NK-92 (cell line): ENCODE data around the gene IL17F.
"Not testable (repeated sequence)": the region's sequence is repeated elsewhere in the genome, so short reads cannot be mapped to it uniquely, and the experiment has no call there.

Experiments
- DNase-seq: peaks from one replicate; lab custom pipeline; 2025; ENCODE audit not compliant: unreplicated experiment; lab: John Stamatoyannopoulos, UW

Gene IL17F

DNA sequence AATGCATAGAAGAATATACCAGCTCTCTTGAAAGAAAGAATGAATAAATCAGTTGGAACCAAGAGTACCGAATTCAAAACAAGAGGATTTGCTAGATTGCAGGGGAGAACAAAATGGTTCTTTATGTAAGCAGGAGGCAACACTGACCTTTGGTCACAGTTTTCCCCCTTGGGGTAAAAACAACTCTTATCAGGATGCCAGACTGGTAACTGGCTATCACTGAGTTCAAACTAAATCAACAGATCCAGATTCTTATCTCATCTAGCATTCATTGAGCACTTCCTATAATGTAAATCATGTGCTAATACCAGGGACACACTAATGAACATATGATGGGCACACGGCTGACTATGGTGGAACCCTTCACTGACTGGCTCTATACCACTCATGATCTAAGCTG lies 4.8 kb upstream of the IL17F start:
- no peak for DNase-seq

DNA sequence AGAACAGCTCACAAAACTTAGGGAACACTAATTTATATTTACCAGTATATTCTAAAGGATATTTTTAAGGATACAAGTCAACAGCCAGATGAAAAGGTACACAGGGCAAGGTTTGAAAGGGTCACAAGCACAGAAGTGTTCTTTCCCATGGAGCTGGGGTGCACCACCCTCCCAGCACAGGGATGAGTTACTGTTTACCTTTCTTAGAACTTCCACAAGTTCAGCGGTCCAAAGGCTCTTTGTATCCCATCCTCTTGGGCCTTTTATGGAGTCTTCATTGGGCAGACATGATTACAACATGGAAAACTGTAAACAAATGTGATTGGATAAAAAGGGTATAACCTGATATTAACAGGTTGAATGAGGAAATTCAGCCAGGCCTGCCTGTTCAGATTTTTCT lies 1.1 kb upstream of the IL17F start:
- DNase-seq = no peak

DNA sequence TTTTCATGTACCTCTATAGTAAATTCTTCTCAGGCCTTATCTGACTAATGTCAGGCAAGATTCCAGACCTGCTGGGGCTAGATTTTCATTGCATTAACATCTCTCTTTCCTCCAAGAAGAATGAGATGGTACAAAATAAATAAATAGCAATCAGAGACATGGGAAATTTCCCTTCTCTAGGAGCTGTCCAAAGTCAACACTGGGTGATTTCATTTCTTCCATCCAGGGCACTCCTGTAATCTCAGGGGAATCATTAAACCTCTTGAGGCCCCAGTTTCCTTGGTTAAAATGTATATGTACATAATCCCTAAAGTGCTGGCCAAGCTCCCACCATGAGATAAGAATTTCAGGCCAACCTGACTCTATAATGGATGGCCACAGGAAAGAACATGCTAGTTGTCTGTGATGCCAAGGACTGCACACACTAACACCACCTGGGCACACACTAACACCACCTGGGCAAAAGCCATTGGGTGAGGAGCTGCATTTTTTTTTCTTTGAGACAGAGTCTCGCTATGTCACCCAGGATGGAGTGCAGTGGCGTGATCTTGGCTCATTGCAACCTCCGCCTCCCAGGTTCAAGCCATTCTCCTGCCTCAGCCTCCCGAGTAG lies 912 bp downstream of the IL17F start:
- no peak for DNase-seq

DNA sequence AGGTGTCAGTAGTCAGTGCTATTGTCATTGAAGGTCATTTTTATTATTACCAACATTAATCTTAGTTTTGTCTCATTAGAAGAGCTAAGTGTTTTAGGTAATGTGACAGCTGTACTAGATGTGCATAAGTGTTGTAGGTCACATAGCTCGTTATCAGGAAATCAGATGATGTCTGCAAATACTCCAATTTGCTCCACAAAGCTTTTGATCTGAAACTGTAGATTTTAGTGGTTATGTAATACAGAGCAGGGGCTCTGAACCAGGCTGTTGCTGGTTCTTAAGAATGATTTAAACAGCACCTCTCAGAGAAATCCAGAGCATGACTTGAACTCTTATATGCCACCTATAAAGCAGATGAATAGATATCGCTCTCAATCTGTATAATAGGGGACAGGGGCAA lies 2.5 kb downstream of the IL17F start:
- DNase-seq = no peak

DNA sequence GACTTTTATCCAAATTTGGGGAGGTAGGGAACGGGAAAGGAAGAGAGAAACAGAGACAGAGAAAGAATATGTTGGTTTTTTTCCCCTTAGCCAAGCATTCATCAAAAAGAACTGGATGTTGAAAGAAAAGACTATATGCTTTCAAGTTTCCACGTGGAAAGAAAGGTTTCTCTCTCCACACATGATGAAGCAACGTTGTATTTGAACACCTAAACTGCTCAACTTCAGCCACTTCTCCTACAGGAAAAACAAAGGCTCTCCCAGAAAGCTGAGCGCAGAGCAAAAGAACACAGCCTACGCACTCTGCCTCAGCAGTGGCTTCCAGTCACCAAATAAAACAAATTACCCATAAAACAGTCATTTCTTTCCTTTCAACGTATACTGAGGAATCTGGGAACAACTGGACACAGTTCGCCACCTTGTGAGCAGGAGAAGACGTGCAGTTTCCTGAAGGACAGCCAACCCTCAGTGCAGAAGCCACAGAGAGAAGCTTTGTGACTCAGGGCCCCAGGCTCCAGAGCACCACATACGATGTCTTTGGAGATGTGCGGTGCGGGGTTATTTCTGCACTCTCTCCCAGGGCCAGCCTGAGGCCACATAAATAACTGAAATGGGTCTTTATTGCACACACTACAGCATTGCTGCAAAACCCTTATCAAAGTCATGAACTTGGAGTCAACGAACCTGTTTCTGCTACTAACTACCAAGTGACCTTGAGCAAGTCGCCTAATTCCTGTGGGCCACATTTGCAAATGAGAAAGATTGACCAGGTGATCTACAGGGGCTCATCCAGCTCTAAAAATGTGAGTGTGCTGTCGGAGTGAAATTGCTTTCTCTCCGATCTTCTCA lies 10.1 kb downstream of the IL17F start:
- no peak for DNase-seq

DNA sequence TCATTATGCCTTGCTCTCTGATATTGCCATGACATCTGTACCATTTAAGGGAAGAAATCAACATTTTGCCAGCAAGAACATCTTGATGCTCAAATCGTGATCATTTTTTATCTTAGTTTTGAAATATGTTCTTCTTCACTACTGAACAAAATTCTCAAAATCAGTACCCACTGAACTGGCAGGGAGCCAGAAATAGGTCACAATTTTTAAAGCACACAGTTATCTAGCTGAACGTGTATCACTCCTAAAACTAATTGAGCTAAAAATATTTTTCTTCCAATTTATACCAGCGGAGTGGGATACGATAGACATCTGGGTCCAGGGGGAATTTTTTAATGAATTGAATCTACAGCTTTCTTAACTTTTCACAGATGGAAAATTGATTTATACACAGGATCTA lies 11.3 kb downstream of the IL17F start:
- DNase-seq = no peak

DNA sequence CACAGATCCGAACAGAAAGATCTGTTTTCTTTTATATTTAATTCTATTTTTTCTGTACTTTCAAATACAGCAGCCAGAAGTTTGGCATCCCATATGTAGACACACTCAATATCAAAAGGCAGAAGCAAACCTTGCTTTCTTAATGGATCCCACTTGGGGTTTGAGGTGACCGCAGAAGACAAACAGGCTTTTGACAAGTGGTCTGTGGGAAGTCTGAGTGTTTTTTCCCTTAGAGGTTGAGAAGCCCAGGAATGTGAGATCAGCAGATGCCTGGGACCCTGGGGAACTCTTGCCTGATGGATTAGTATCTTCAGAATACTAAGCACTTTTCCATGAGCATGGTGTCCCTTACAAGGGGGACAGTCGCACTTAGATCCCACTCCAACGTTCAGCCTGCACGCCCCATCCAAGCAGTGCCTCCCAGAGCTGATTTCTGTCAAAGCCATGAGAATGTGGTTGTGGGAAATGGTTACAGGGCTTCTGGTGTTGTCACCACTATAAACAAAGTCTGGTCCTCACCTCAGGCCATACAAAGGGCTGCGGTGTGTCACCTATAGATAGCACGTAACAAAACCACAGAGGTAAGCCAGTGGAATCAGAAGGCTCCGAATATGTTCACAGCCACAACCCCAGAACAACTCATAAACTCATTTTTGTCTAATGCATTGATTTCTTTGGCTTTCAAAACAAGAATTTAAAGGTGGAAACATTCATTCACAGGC lies 12.7 kb downstream of the IL17F start:
- DNase-seq = no peak

DNA sequence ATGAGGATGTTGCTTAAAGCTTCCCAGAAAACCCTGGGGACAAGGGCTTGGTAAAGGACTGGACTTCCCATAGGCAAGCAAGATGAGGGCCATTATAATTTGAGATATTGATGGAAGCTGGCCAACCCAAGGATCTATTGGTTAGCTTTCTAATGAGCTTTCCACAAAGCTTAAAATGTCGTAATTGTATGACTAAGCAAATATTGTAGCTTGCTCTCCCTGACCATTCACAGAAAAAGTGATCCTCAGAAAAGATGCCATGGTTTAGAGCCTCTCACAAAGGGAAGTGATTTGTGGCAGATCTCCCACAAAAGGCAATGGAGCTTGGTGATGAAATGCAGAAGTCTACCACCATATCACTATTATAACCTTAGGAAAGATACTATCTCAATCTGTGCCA lies 13.6 kb downstream of the IL17F start:
- DNase-seq = no peak

DNA sequence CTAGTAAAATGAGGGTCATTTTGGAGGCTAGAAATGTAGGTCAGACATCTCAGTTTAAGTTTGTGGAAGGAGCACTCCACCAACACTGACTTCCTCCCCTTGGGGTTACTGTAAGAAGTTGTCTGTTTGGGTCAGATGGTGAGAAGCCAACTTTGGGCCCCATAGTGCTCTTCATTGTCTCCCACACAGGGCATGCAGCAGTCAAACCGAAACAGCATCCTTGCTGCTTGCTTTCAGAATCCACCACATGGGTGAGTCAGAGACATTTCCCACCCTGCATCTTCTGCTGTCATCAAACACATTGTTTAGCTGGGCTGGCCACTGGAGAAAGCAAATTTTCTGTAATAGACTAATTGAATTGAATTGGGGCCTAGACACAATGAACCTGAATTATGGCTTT lies 16.8 kb downstream of the IL17F start:
- no peak for DNase-seq

DNA sequence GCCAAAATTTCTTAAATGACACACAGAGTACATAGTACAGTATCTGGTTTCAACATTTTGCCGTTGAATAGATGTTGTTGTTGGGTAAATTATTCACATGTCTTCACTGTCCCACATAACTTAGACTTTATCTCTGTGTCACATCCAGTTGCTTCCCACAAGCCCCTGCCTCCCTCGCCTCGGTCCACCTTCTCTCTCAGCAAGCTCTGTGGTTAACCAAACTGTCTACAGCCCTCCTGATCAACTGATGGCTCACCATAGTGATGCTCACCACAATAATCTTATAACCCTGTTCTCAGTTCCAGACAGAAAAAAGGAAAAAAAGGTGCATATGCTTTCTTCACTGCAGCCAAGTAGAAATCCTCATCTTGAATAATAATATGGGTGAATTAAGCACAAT lies 23.0 kb downstream of the IL17F start:
- no peak for DNase-seq

DNA sequence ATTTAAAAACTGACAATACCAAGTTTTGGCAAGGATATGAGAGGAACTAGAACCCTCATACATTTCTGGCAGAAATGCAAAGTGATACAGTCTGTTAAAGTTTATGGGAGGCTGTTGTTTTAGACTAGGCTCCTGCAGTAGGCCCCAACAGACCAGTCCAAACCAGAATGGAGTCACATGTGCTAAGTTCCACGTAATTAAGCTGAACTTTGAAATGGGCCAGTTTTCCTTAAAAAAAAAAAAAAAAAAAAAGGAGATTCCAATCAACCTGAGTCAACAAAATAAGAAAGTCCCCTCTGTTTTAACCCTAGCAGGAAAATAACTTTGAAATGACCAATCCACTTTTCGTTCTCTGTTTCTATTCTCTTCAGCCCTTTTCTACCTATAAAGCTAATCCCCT lies 26.5 kb downstream of the IL17F start:
- DNase-seq = no peak

DNA sequence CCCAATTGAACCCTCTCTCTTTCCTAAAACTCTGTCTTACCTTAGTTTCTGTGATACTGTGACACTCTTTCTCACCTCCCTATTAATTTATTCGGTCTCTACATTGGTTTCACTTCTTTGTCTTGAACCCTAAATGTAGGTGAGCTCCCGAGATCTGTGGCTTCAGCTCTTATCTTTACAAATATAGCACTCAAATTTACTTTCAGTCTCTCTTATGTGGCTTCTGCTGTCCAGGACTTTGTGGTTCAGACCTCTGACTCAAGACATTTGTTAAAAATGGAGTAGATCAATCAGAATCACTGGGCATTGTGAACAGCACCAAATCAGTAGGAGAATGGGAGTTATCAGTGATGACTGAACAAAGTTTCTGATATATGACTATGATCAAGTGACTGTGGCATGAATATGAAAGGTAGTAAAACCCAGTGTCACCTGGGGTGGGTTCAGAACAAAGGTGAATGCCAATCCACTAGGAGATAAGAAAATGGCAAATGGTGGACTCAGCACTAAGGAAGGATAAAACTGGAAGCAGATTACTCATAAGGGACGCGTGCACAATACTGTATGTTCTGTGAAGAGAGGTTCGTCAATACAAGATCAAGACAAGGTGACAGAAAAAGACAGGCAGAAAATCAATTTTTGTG lies 27.2 kb downstream of the IL17F start:
- DNase-seq = no peak

DNA sequence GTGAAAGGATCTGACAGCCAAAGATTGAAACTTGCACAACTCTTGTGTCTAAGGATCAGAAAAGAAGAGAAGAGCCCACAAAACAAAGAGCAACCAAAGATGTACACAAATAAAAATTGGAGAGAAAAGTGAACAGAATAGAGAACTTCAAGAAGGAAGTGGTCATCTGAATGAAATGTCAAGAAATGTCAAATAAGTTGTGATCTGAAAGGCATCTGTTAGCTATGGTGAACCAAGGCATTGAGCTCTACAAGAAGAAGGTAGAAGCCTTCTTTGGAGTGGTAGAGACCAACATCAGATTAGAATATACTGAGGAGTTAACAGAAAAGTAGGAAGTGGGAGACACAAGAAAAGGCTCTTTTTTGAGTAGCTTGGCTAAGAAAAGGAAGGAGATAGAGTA lies 28.5 kb downstream of the IL17F start:
- DNase-seq = no peak

DNA sequence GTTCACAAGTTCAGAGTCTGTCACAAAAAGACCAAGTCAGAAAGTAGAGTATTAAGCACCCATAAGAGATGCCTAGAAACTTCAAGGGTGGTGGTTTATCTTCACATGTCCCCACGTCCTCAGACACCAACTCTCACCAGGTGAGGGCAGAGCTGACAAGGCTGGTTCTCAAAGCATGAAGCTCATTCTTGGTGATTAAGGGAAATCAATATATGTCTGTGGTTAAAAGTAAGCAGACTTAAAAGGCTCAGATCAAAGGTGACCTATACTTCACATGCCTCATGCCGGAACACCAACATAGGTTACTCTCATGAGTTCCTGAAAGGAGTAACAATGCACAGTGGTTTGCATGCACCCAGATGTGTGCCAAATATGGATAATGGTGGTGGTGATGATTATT lies 31.2 kb downstream of the IL17F start:
- no peak for DNase-seq

DNA sequence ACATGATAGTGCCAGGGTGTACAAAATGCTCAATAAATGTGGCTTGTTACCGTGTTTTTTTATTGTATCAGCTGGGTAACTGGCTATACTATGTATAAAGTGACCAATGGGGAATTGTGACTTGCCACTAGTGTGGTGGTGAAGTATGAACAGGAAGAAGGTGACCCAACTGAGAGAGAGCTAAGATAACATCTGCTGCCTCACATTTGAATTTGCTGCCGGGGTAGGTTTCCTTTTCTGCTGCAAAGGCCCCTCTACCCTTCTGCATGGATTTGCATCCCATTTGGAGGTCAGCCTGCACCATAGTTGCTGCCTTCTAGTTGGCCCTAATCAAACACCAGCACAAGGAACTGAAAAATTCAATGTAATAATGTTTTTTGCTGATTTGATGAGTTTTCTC lies 34.1 kb downstream of the IL17F start:
- DNase-seq = no peak

DNA sequence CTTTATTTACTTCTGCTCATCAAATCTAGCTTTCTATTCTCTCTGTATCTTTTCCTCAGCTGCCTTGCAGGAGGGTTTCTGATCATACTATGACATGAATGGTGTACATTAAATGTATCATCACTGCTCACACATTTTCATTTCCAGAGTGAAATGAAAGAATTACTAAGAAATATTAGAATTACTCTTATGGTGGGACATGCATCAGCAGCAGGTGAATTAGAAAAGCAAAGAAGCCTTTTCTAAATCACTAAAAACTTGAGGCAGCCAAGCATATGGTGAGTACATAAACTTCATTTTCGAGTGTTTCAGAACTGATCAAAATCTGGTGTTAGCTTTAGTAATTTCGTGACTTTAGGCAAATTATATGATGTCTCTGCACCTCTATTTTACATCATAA lies 34.5 kb downstream of the IL17F start:
- DNase-seq = no peak

DNA sequence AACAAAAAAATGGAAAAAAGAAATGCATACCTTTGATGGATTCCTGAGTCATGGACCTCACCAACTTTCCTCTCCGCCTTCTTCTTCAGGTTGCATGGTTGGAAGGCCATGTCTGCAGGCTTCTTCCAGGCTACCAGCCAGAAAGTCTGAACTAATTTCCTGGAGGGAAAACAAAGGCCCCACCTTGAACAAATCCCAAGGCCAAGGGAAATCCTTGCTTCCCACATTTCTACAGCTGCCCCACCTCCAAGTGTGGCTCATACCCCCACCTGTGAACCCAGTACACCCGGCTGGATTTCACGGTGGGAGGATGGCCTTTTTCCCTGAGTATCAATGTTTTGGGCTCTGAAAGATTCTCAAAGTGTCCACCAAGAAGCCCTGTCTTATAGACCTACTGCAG lies 35.7 kb downstream of the IL17F start:
- DNase-seq = no peak

DNA sequence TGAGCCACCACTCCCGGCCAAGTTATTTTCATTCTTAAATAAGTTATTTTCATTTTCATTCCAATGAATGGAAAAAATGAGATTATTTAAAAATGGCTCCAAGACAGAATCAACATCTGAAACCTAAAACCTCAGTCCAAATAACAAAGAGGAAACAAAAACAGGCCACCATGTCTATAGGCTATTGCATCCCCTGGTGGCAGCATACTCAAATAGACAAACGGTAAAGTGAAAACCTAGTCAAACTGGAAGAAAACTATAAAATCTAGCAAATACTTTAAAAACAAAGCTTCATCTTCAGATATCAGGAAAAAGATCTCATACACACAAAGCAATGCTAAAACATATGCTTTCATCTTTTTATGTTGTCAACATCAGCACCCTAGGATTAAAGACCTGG lies 37.2 kb downstream of the IL17F start:
- DNase-seq = no peak

DNA sequence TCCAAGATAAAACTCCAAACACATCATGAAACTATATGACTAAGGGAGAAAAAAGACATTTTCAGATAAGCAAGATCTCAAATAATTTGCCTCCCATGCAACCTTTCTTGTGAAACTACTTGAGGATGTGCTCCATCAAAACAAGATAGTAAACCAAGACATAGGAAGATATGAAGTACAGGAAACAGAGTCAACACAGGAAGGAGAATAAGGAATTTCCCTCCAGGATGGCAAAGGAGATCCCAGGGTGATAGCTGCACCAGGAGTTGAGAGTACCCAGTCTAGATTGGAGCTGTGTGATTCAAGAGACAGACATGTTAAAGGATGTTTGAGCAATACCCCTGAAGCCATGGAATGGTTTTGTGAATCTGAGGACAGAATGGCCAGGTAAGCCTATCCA lies 42.8 kb downstream of the IL17F start:
- no peak for DNase-seq

DNA sequence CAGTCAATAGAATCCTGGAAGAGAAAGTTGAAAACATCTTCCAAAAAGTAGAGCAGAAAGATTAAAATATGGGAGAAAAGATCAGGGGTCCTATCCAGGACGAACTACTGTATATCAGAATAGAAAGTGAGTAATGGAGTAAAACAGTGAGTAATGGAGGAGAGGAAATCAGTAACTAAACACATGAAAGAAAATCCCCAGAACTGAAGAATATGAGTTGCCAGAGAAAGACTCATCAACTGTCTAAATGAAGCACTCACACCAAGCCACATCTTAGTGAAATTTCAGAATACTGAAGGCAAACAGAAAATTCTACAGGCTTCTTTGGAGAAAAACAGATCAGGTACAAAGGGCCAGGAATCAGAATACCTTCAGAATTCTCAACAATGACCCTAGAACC lies 43.3 kb downstream of the IL17F start:
- no peak for DNase-seq

DNA sequence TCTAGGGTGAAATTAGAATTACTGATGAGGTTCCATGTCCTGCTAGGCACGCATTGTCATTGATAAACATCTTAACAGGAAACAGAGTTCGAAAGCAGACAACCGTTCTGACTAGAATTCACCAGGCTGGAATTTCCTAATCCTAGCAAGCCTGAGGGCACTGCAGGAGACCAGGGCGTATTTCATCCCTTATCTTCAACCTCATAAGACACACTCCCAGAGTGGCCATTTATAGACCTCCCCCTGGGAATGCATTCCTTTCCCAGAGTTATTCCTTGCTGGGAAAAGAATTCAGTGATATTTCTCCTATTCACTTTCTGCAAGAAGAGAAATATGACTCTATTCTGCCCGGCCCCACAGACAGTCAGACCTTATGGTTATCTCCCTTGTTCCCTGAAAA lies 44.2 kb downstream of the IL17F start:
- not testable (repeated sequence) for DNase-seq

DNA sequence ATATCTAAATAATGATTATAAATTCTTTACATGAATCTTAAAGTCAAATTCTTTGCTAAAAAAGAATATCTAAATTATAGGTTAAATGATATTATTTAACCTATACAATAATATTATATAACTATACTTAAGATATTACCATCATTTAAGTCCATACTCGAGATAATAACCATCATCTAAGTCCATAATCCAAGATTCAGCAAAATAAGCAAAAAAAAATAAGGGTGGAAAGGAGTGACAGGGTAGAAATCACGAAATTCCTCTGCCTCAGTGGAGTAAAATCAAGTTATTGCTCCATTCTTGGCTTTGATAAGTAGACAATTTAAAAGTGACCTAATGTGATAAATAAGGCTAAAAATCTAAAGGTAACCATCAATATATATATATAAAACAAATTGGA lies 48.4 kb downstream of the IL17F start:
- no peak for DNase-seq
